ENCODE data around the gene TFAP2E. TPM values are rescaled to one million over a fixed set of nuclear protein-coding genes. Genes with fewer than 3 reads are reported as not detected.

TFAP2E gene
- total RNA-seq, 1 donor, result under 0.01 TPM

- no peak overlapping the region for H3K4me3 ChIP-seq (ENCODE audit: insufficient read depth, low read length)
- no peak overlapping the region for H2AFZ ChIP-seq (ENCODE audit: low read length)
- no peak for DNase-seq (ENCODE audit: insufficient read length, low spot score, missing footprints)
- peaks cover 65% of the 10 kb centered on the region for H3K79me2 ChIP-seq (ENCODE audit: insufficient read depth, low read length)
- H3K4me1 ChIP-seq (ENCODE audit: insufficient read depth, low read length), result peaks cover 13% of the 10 kb centered on the region
- no peaks in the 10 kb centered on the region for H3K27me3 ChIP-seq (ENCODE audit: insufficient read depth, low read length)
- no peak overlapping the region for H3K27ac ChIP-seq (ENCODE audit: low read depth, low read length)
- TF ChIP-seq CTCF (IDR thresholded peaks at IDR 0.05; ENCODE audit: extremely low read depth, low read depth, low read length), result peak; percentile 46
- H3K36me3 ChIP-seq (ENCODE audit: insufficient read depth, low read length), result peaks cover 7% of the 10 kb centered on the region
- peaks cover 16% of the 10 kb centered on the region for H4K20me1 ChIP-seq (ENCODE audit: insufficient read depth, low read length)
- no peak overlapping the region for H3K4me2 ChIP-seq (ENCODE audit: insufficient read depth, low read length)
- no peaks in the 10 kb centered on the region for H3K9me3 ChIP-seq (ENCODE audit: low read depth, low read length)
Observed at GRCh38 chr1:35544976-35545375, 28.1 kb upstream of the TFAP2E start.

- Histone ChIP-seq H3K79me2 (ENCODE audit: insufficient read depth, low read length) (peaks cover 70% of the 10 kb centered on the region), H3K4me1 (ENCODE audit: insufficient read depth, low read length) (peaks cover 3% of the 10 kb centered on the region), H3K27me3 (ENCODE audit: insufficient read depth, low read length) (no peaks in the 10 kb centered on the region), H3K36me3 (ENCODE audit: insufficient read depth, low read length) (peaks cover 11% of the 10 kb centered on the region), H3K4me3 (ENCODE audit: insufficient read depth, low read length) (no peak overlapping the region), H4K20me1 (ENCODE audit: insufficient read depth, low read length) (peaks cover 10% of the 10 kb centered on the region), H3K4me2 (ENCODE audit: insufficient read depth, low read length) (no peak overlapping the region), H2AFZ (ENCODE audit: low read length) (no peak overlapping the region), H3K27ac (ENCODE audit: low read depth, low read length) (no peak overlapping the region), H3K9me3 (ENCODE audit: low read depth, low read length) (no peaks in the 10 kb centered on the region)
- no peak for DNase-seq (ENCODE audit: insufficient read length, low spot score, missing footprints)
- no peak for TF ChIP-seq CTCF (IDR thresholded peaks at IDR 0.05; ENCODE audit: extremely low read depth, low read depth, low read length)
Observed at GRCh38 chr1:35546614-35547013, 26.5 kb upstream of the TFAP2E start.

- no peak for DNase-seq (ENCODE audit: insufficient read length, low spot score, missing footprints)
- Histone ChIP-seq H2AFZ (ENCODE audit: low read length) (no peak overlapping the region), H3K9me3 (ENCODE audit: low read depth, low read length) (no peaks in the 10 kb centered on the region), H3K79me2 (ENCODE audit: insufficient read depth, low read length) (peaks cover 58% of the 10 kb centered on the region), H3K36me3 (ENCODE audit: insufficient read depth, low read length) (peaks cover 23% of the 10 kb centered on the region), H3K27ac (ENCODE audit: low read depth, low read length) (no peak overlapping the region), H3K4me1 (ENCODE audit: insufficient read depth, low read length) (peaks cover 27% of the 10 kb centered on the region), H4K20me1 (ENCODE audit: insufficient read depth, low read length) (peaks cover 18% of the 10 kb centered on the region), H3K27me3 (ENCODE audit: insufficient read depth, low read length) (no peaks in the 10 kb centered on the region), H3K4me2 (ENCODE audit: insufficient read depth, low read length) (no peak overlapping the region), H3K4me3 (ENCODE audit: insufficient read depth, low read length) (no peak overlapping the region)
- no peak for TF ChIP-seq CTCF (IDR thresholded peaks at IDR 0.05; ENCODE audit: extremely low read depth, low read depth, low read length)
Observed at GRCh38 chr1:35553851-35554250, 19.3 kb upstream of the TFAP2E start.

GRCh38 chr1:35554266-35555211 lies 18.6 kb upstream of the TFAP2E start:
- peak overlapping the region; percentile 88 for H3K4me2 ChIP-seq (ENCODE audit: insufficient read depth, low read length)
- H3K4me1 ChIP-seq (ENCODE audit: insufficient read depth, low read length), result peaks cover 30% of the 10 kb centered on the region
- H3K4me3 ChIP-seq (ENCODE audit: insufficient read depth, low read length), result peak overlapping the region; percentile 80
- peaks cover 24% of the 10 kb centered on the region for H4K20me1 ChIP-seq (ENCODE audit: insufficient read depth, low read length)
- H3K27ac ChIP-seq (ENCODE audit: low read depth, low read length), result peak overlapping the region; percentile 80
- H3K27me3 ChIP-seq (ENCODE audit: insufficient read depth, low read length), result no peaks in the 10 kb centered on the region
- DNase-seq (ENCODE audit: insufficient read length, low spot score, missing footprints), result no peak
- H3K9me3 ChIP-seq (ENCODE audit: low read depth, low read length), result no peaks in the 10 kb centered on the region
- peaks cover 23% of the 10 kb centered on the region for H3K36me3 ChIP-seq (ENCODE audit: insufficient read depth, low read length)
- H2AFZ ChIP-seq (ENCODE audit: low read length), result no peak overlapping the region
- H3K79me2 ChIP-seq (ENCODE audit: insufficient read depth, low read length), result peaks cover 54% of the 10 kb centered on the region
- no peak for TF ChIP-seq CTCF (IDR thresholded peaks at IDR 0.05; ENCODE audit: extremely low read depth, low read depth, low read length)
